CD14-positive monocyte (primary cell): ENCODE results near the gene TNFRSF4. TPM values are rescaled to one million over a fixed set of nuclear protein-coding genes. Genes with fewer than 3 reads are reported as not detected.

Experiments used
- DNase-seq, 3 donors: peaks; one replicate each; pipeline ENCODE4 v3.0.0-alpha.2; 2011 to 2022
- H2AFZ ChIP-seq: 2 replicates; pipeline ENCODE4 v1.6.0; 2012; ENCODE audit warnings: mild to moderate bottlenecking, low read depth, low read length, inconsistent platforms; ENCODE audit not compliant: insufficient read depth, poor library complexity, severe bottlenecking
- H3K27ac ChIP-seq, 2 donors: 1 replicate in 1 of 2; 2 replicates in 1 of 2; pipeline ENCODE4 v1.5.1; 2012 to 2013; ENCODE audit warnings: low read length in 2 of 2, control low read depth in 1 of 2, inconsistent platforms in 1 of 2, low read depth in 1 of 2, mild to moderate bottlenecking in 1 of 2
- H3K27me3 ChIP-seq, 2 donors: one replicate each; pipeline versions ENCODE4 v1.6.0 to v1.6.1; 2011 to 2013; ENCODE audit warnings: low read length in 2 of 2; ENCODE audit not compliant: control insufficient read depth in 2 of 2, insufficient read depth in 2 of 2
- H3K36me3 ChIP-seq, 2 donors: replicated peaks in 1 of 2; 1 replicate in 1 of 2; 2 replicates in 1 of 2; pipeline versions ENCODE4 v1.5.1 to v1.6.1; 2012 to 2013; ENCODE audit warnings: low read length in 2 of 2, control low read depth in 1 of 2, inconsistent platforms in 1 of 2, mild to moderate bottlenecking in 1 of 2; ENCODE audit not compliant: insufficient read depth in 2 of 2, control insufficient read depth in 1 of 2
- H3K4me1 ChIP-seq, 2 donors: 1 replicate in 1 of 2; 2 replicates in 1 of 2; pipeline versions ENCODE4 v1.5.1 to v1.6.1; 2012 to 2013; ENCODE audit warnings: low read length in 2 of 2, control low read depth in 1 of 2, inconsistent platforms in 1 of 2, mild to moderate bottlenecking in 1 of 2, moderate library complexity in 1 of 2; ENCODE audit not compliant: insufficient read depth in 2 of 2, control insufficient read depth in 1 of 2
- H3K4me2 ChIP-seq: replicated peaks from 2 replicates; pipeline ENCODE3; 2012; ENCODE audit warnings: low read length, moderate library complexity, mild to moderate bottlenecking; ENCODE audit not compliant: poor library complexity, severe bottlenecking; ENCODE audit errors: extremely low read depth
- H3K4me3 ChIP-seq, 3 experiments: fragments of 200-600 bp in 1 of 3; sonication (generic) in 1 of 3; replicated peaks in 1 of 3; 1 replicate in 2 of 3; 2 replicates in 1 of 3; pipeline ENCODE4 v1.5.1; 2011 to 2013; ENCODE audit warnings: low read length in 3 of 3, mild to moderate bottlenecking in 3 of 3, control low read depth in 2 of 3, low read depth in 2 of 3, inconsistent platforms in 1 of 3, moderate library complexity in 1 of 3
- H3K79me2 ChIP-seq: 2 replicates; pipeline ENCODE4 v1.6.0; 2012; ENCODE audit warnings: mild to moderate bottlenecking, control low read depth, inconsistent platforms, low read length, moderate library complexity; ENCODE audit not compliant: insufficient read depth
- H3K9ac ChIP-seq: 2 replicates; pipeline ENCODE4 v1.6.0; 2017; ENCODE audit warnings: low read length, mild to moderate bottlenecking; ENCODE audit not compliant: insufficient read depth, poor library complexity, severe bottlenecking
- H3K9me3 ChIP-seq, 2 donors: replicated peaks in 1 of 2; 1 replicate in 1 of 2; 2 replicates in 1 of 2; pipeline versions ENCODE4 v1.5.1 to v1.6.1; 2012 to 2013; ENCODE audit warnings: low read length in 2 of 2, control low read depth in 1 of 2; ENCODE audit not compliant: control insufficient read depth in 1 of 2, insufficient read depth in 1 of 2
- H4K20me1 ChIP-seq: 2 replicates; pipeline ENCODE4 v1.6.0; 2012; ENCODE audit warnings: mild to moderate bottlenecking, low read length, control low read depth, moderate library complexity; ENCODE audit not compliant: insufficient read depth
- H3K27ac Mint-ChIP-seq, 7 donors: one replicate each; pipeline ENCODE4 v1.8.0; 2020; ENCODE audit warnings: mild to moderate bottlenecking in 7 of 7, mixed read lengths in 7 of 7, moderate library complexity in 6 of 7, inconsistent platforms in 2 of 7
- H3K27me3 Mint-ChIP-seq, 3 donors: one replicate each; pipeline ENCODE4 v1.8.0; 2021 to 2022; ENCODE audit warnings: low read depth in 3 of 3, mild to moderate bottlenecking in 3 of 3, mixed read lengths in 3 of 3, moderate library complexity in 3 of 3, inconsistent platforms in 1 of 3
- H3K36me3 Mint-ChIP-seq, 2 donors: one replicate each; pipeline ENCODE4 v1.8.0; 2020; ENCODE audit warnings: mixed read lengths in 2 of 2, inconsistent platforms in 1 of 2, mild to moderate bottlenecking in 1 of 2
- H3K4me1 Mint-ChIP-seq: one replicate; pipeline ENCODE4 v1.8.0; 2020; ENCODE audit warnings: mild to moderate bottlenecking, mixed read lengths
- H3K4me3 Mint-ChIP-seq, 2 donors: one replicate each; pipeline ENCODE4 v1.8.0; 2020; ENCODE audit warnings: mild to moderate bottlenecking in 2 of 2, mixed read lengths in 2 of 2, moderate library complexity in 1 of 2
- H3K9me3 Mint-ChIP-seq, 7 donors: one replicate each; pipeline ENCODE4 v1.8.0; 2020 to 2022; ENCODE audit warnings: mixed read lengths in 7 of 7, mild to moderate bottlenecking in 6 of 7, moderate library complexity in 6 of 7, inconsistent platforms in 2 of 7
- WGBS: methylation state at CpG from one replicate; pipeline ENCODE4 v1.1.5; 2013; ENCODE audit warnings: missing lambda C conversion rate; ENCODE audit not compliant: insufficient coverage; 5-methylcytosine and 5-hydroxymethylcytosine counted together
- intact Hi-C, 2 donors: fragments of 100-400 bp; cut with micrococcal nuclease; formaldehyde crosslinking; loops; one replicate each; pipeline versions ENCODE4 v1.15.0 to v1.15.1; 2023
- polyA plus RNA-seq, 3 donors: library from polyadenylated mRNA; depleted of rRNA in 1 of 3; unstranded in 2 of 3; stranded (reverse) in 1 of 3; fragments of 300-500 nt in 2 of 3; fragments of >200 nt in 1 of 3; fragmentation: Illumina TruSeq in 2 of 3; gene quantifications; 1 replicate in 2 of 3; 2 replicates in 1 of 3; pipeline ENCODE4 v1.2.3, GENCODE V29; 2012 to 2021
- TF ChIP-seq, protein P1 (sequence below): fragments of 200-600 bp; IDR thresholded peaks from one replicate; pipeline ENCODE4 v1.8.0; 2022; ENCODE audit warnings: antibody characterized with exemption, mild to moderate bottlenecking

Gene TNFRSF4
- polyA plus RNA-seq, 3 donors = 0.05 TPM; not detected in 2

DNA sequence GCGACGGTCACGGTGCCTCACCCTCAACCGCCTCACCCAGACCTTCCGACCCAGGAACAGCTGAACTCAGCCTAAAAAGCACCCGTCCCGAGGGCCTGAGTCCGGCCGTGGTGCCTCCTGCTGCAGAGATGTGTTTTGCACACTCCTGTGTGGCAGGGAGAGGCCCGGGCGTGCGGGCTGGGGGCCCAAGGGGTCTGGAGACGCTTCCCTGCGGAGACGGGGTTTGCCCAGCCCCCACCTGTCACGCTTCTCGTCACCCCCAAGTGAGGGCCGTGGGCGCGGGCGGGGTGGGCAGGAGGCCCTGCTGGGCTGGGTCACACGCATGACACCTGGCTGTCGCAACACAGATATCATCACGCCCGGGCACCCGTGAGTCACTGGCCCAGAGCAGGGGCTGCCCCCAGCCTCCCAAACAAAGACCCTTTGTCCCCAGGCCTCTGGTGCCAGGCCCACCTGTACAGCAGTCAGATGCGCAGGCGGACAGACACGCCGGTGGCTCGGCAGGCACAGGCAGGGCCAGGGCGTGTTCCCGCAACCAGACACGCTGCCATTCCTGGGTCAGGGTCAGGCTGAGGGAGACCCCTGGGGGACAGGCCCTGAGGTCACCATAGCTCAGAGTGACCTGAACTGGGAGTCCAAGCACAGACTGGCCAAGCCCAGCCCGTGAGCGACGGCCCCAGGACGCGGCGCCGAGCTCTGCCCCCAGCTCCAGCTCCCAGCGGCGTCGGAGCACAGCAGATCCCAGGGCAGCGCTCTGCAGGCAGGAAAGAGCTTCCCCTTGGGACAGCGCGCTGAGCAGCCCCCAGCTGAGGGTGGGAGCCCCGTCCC lies 24.1 kb upstream of the TNFRSF4 start:
- peaks cover 0 to 38% (median 1%) of the 10 kb centered on the region in 3 donors for H3K27me3 Mint-ChIP-seq
- no peak overlapping the region for H3K4me3 Mint-ChIP-seq

More for the DNA sequence above, 24.1 kb upstream of the TNFRSF4 start:
- 67% methylated on average over 48 of the region's 48 CpGs for WGBS
- Histone ChIP-seq H3K4me3 (no peak overlapping the region), H3K4me1 (peaks cover 0 to 4% of the 10 kb centered on the region in 2 donors), H4K20me1 (peaks cover 6% of the 10 kb centered on the region), H3K79me2 (peaks cover 13% of the 10 kb centered on the region), H3K9ac (no peak overlapping the region), H3K36me3 (peaks cover 0 to 3% of the 10 kb centered on the region in 2 donors), H3K4me2 (no peak overlapping the region), H3K9me3 (no peaks in the 10 kb centered on the region), H2AFZ (no peak overlapping the region), H3K27me3 (peaks cover 0 to 6% of the 10 kb centered on the region in 2 donors), H3K27ac (no peak overlapping the region)
- Mint-ChIP-seq H3K27ac (no peak overlapping the region), H3K36me3 (peaks cover 13 to 15% of the 10 kb centered on the region in 2 donors), H3K4me1 (peaks cover 12% of the 10 kb centered on the region), H3K9me3 (peaks cover 0 to 2% (median 0%) of the 10 kb centered on the region in 7 donors)
- DNase-seq = no peak
- intact Hi-C loops = loop anchor here in 1 of 2 donors (10.0 kb wide), 1 partner anchor 203 kb away; no protein-coding TSS in a partner anchor
- TF ChIP-seq, protein P1, sequence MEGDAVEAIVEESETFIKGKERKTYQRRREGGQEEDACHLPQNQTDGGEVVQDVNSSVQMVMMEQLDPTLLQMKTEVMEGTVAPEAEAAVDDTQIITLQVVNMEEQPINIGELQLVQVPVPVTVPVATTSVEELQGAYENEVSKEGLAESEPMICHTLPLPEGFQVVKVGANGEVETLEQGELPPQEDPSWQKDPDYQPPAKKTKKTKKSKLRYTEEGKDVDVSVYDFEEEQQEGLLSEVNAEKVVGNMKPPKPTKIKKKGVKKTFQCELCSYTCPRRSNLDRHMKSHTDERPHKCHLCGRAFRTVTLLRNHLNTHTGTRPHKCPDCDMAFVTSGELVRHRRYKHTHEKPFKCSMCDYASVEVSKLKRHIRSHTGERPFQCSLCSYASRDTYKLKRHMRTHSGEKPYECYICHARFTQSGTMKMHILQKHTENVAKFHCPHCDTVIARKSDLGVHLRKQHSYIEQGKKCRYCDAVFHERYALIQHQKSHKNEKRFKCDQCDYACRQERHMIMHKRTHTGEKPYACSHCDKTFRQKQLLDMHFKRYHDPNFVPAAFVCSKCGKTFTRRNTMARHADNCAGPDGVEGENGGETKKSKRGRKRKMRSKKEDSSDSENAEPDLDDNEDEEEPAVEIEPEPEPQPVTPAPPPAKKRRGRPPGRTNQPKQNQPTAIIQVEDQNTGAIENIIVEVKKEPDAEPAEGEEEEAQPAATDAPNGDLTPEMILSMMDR = no peak
